ENCODE results near the gene UBASH3A. TPM values are rescaled to one million over a fixed set of nuclear protein-coding genes. Genes with fewer than 3 reads are reported as not detected.

The UBASH3A gene
- total RNA-seq, 2 donors from 2014 or later: 0.12 TPM; not detected in 1

GRCh38 chr21:42360317-42360716, 43.4 kb upstream of the UBASH3A start:
- Histone ChIP-seq H3K9me3 (peaks cover 0 to 20% of the 10 kb centered on the region in 2 donors), H3K4me3 (no peak overlapping the region), H3K27me3 (no peaks in the 10 kb centered on the region), H3K36me3 (no peaks in the 10 kb centered on the region), H3K27ac (no peak overlapping the region), H3K4me1 (no peaks in the 10 kb centered on the region)
- TF ChIP-seq CTCF (IDR thresholded peaks at IDR 0.05): no peak
- DNase-seq (ENCODE audit: low spot score): no peak

- no peak for DNase-seq (ENCODE audit: low spot score)
- H3K4me3 ChIP-seq: no peak overlapping the region
- peaks cover 0 to 11% of the 10 kb centered on the region in 2 donors for H3K9me3 ChIP-seq
- H3K27ac ChIP-seq: no peak overlapping the region
- no peaks in the 10 kb centered on the region for H3K4me1 ChIP-seq
- no peaks in the 10 kb centered on the region for H3K27me3 ChIP-seq
- no peaks in the 10 kb centered on the region for H3K36me3 ChIP-seq
- no peak for TF ChIP-seq CTCF (IDR thresholded peaks at IDR 0.05)
Observed at GRCh38 chr21:42361286-42361685, 42.4 kb upstream of the UBASH3A start.

- DNase-seq (ENCODE audit: low spot score): no peak
- Histone ChIP-seq H3K9me3 (peaks cover 0 to 10% of the 10 kb centered on the region in 2 donors), H3K36me3 (no peaks in the 10 kb centered on the region), H3K27me3 (no peaks in the 10 kb centered on the region), H3K4me1 (no peaks in the 10 kb centered on the region), H3K4me3 (no peak overlapping the region), H3K27ac (no peak overlapping the region)
- TF ChIP-seq CTCF (IDR thresholded peaks at IDR 0.05): no peak
Observed at GRCh38 chr21:42362198-42362597, 41.5 kb upstream of the UBASH3A start.

GRCh38 chr21:42362700-42363099, 41.0 kb upstream of the UBASH3A start:
- no peak for DNase-seq (ENCODE audit: low spot score)
- Histone ChIP-seq H3K36me3 (no peaks in the 10 kb centered on the region), H3K4me1 (no peaks in the 10 kb centered on the region), H3K27ac (no peak overlapping the region), H3K27me3 (no peaks in the 10 kb centered on the region), H3K9me3 (peaks cover 0 to 6% of the 10 kb centered on the region in 2 donors), H3K4me3 (no peak overlapping the region)
- TF ChIP-seq CTCF (IDR thresholded peaks at IDR 0.05): no peak

- H3K27me3 ChIP-seq: no peaks in the 10 kb centered on the region
- no peaks in the 10 kb centered on the region for H3K36me3 ChIP-seq
- no peak for TF ChIP-seq CTCF (IDR thresholded peaks at IDR 0.05)
- no peak for DNase-seq (ENCODE audit: low spot score)
- H3K27ac ChIP-seq: no peak overlapping the region
- H3K4me3 ChIP-seq: no peak overlapping the region
- peaks cover 0 to 6% of the 10 kb centered on the region in 2 donors for H3K9me3 ChIP-seq
- H3K4me1 ChIP-seq: no peaks in the 10 kb centered on the region
Observed at GRCh38 chr21:42363312-42363711, 40.4 kb upstream of the UBASH3A start.

- H3K4me3 ChIP-seq: no peak overlapping the region
- peaks cover 0 to 6% of the 10 kb centered on the region in 2 donors for H3K9me3 ChIP-seq
- no peaks in the 10 kb centered on the region for H3K4me1 ChIP-seq
- no peaks in the 10 kb centered on the region for H3K36me3 ChIP-seq
- TF ChIP-seq CTCF (IDR thresholded peaks at IDR 0.05): no peak
- DNase-seq (ENCODE audit: low spot score): no peak
- no peak overlapping the region for H3K27ac ChIP-seq
- H3K27me3 ChIP-seq: no peaks in the 10 kb centered on the region
Observed at GRCh38 chr21:42364304-42364865, 39.3 kb upstream of the UBASH3A start.

Data from right atrium auricular region (tissue), 2 donors.